NCI-H128 (cell line): ENCODE data around the gene PSMA7.

ENCODE experiments used
- DNase-seq: peaks from one replicate; lab custom pipeline; 2025; ENCODE audit not compliant: unreplicated experiment; lab: John Stamatoyannopoulos, UW

Gene PSMA7

DNA sequence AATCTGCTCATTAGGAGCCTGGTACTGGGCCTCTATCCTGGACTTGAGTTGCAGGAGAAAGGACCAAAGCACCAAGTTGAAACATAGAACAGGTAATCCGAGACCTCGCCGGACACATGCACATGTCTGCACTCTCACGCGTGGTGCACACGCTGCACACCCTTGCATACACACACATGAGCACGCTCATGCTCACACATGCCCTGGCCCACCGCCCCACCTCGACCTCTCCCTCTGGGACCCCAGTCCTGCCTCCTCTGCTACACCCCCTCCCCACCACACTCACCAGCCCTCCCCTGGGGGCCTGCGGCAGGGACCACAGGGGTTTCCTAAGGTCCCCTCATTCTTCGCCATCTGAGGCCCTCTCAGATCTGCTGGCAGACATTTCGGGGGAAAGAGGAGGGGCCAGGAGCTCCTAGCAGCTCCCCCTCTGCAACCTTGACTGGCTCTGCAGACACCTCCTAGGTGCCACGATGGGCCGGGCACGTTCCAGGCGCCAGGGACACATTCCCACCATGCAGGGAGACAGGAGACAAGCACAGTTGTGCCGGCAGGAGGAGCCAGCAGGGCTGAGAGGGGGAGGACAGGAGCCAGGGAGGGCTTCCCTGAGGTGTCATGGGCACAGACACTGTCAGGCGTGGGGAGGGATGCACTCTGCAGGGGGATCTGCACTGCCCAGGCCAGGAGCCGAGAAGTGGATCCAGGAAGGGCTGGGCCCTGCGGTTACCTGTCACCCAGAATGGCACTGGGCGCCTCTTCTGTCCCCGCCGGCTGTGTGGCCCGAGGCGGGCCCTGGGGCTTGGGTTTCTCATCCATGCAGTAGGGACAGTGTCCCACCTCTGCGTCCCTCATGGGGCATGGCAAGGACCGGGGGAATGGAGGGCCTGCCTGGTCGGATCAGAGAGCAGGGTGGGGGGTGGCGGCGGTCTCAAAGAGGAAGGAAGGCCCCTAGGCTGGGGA is 46.5 kb downstream of the PSMA7 start:
- no peak for DNase-seq

DNA sequence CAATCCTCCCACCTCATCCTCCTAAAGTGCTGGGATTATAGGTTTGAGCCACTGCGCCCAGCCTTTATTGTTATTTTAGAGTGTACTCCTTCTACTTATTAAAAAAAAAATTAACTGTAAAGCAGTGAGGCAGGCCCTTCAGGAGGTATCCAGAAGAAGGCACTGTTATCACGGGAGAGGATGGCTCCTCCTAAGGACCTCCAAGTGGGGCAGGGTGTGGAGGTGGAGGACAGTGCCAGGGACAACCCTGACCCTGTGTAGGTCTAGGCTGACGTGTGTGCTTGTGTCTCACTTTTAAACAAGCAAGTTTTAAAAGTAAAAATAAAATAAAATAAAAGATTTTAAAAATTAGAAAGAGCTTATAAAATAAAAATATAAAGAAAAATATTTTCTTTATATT is 53.8 kb downstream of the PSMA7 start:
- DNase-seq = no peak

DNA sequence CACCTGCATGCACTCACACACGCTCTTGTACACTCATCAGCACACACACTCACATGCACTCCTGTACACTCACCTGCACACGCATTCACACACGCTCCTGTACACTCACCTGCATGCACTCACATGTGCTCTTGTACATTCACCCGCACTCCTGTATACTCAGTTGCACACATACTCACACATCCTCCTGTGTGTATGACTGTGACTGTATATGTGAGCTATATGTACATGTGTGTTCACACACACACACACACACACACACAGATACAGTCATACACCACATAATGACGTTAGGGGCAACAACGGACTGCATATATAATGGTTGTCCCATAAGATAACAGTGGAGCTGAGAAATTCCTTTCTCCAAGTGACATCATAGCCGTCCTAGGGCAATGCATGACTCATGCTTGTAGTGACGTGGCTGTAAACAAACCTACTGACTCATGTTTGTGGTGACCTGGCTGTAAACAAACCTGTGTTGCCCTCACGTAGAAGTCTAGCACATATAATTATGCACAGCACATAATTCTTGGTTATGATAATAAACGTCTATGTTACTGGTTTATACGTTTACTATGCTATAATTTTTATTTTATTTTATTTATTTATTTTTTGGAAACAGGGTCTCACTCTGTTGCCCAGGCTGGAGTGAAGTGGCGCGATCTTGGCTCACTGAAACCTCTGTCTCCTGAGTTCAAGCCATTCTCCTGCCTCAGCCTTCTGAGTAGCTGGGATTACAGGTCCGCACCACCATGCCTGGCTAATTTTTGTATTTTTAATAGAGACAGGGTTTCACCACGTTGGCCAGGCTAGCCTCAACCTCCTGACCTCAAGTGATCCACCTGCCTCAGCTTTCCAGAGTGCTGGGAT is 54.7 kb downstream of the PSMA7 start:
- no peak for DNase-seq

DNA sequence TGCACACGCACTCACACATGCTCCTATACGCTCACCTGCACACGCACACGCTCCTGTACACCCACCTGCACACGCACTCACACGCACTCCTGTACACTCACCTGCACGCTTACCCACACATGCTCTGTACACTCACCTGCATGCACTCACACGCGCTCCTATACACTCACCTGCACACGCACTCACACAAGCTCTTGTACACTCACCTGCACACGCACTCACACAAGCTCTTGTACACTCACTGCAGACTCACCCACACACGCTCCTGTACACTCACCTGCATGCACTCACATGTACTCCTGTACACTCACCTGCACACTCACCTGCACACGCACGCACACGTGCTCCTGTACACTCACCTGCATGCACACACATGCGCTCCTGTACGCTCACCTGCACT is 55.6 kb downstream of the PSMA7 start:
- no peak for DNase-seq

DNA sequence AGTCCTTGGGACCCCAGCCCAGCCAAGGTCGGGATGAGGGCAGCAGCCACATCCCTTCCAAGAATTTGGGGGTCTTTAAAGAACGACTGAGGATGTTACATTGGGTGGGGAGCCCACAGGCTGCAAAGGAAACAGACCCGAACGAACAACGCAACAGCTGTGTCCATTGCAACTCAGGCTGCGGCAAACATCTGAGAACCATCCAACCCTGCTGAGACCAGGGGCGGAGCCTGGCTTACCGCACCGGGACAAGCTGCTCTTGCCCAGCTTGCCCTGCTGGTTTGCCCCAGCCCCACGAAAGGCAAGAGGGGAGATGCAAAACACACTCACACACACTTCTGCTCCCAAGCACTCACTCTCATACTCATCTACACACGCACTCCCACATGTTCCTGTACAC is 56.0 kb downstream of the PSMA7 start:
- DNase-seq = no peak
